NCI-H1092 treated with DMSO at 0.1 percent for 48 hours (cell line): Measurements from ENCODE around the gene AGAP1.

ENCODE experiments used
- DNase-seq: peaks from one replicate; lab custom pipeline; 2025; lab: John Stamatoyannopoulos, UW

AGAP1 gene

GRCh38 chr2:235508371-235509160 lies 14.7 kb downstream of the AGAP1 start:
- no peak for DNase-seq

GRCh38 chr2:235510318-235510717 lies 16.5 kb downstream of the AGAP1 start:
- no peak for DNase-seq

- no peak for DNase-seq
Observed at GRCh38 chr2:235511187-235511661, 17.4 kb downstream of the AGAP1 start.

- no peak for DNase-seq
Observed at GRCh38 chr2:235511751-235512698, 18.2 kb downstream of the AGAP1 start.

- no peak for DNase-seq
Observed at GRCh38 chr2:235512699-235513053, 18.8 kb downstream of the AGAP1 start.

GRCh38 chr2:235513984-235514626 lies 20.3 kb downstream of the AGAP1 start:
- no peak for DNase-seq

- DNase-seq, result no peak
Observed at GRCh38 chr2:235514627-235515363, 21.0 kb downstream of the AGAP1 start.

- DNase-seq, result no peak
Observed at GRCh38 chr2:235515364-235515742, 21.5 kb downstream of the AGAP1 start.

GRCh38 chr2:235515821-235516220 lies 22.0 kb downstream of the AGAP1 start:
- DNase-seq, result no peak

- DNase-seq, result no peak
Observed at GRCh38 chr2:235516257-235516656, 22.4 kb downstream of the AGAP1 start.

- no peak for DNase-seq
Observed at GRCh38 chr2:235518322-235519090, 24.7 kb downstream of the AGAP1 start.

GRCh38 chr2:235520787-235521186 lies 26.9 kb downstream of the AGAP1 start:
- no peak for DNase-seq

GRCh38 chr2:235521844-235522243 lies 28.0 kb downstream of the AGAP1 start:
- DNase-seq, result peak; percentile 9

- DNase-seq, result no peak
Observed at GRCh38 chr2:235523021-235523420, 29.2 kb downstream of the AGAP1 start.

- no peak for DNase-seq
Observed at GRCh38 chr2:235523486-235524150, 29.8 kb downstream of the AGAP1 start.

- DNase-seq, result no peak
Observed at GRCh38 chr2:235526166-235526565, 32.3 kb downstream of the AGAP1 start.

- DNase-seq, result no peak
Observed at GRCh38 chr2:235527806-235528469, 34.1 kb downstream of the AGAP1 start.

GRCh38 chr2:235529621-235530020 lies 35.8 kb downstream of the AGAP1 start:
- DNase-seq, result no peak

GRCh38 chr2:235530735-235531134 lies 36.9 kb downstream of the AGAP1 start:
- DNase-seq, result no peak

- DNase-seq, result no peak
Observed at GRCh38 chr2:235532307-235532706, 38.5 kb downstream of the AGAP1 start.
